ENCODE data around the gene AUNIP. TPM values are rescaled to one million over a fixed set of nuclear protein-coding genes. Genes with fewer than 3 reads are reported as not detected.

The AUNIP gene
- total and polyA plus RNA-seq, 2 of the 8 experiments (the other 6 are each of a cell fraction or from before 2014, with no cell fraction given) = 18.6 to 23.2 TPM

- CTCF ChIA-PET (ENCODE audit: partially characterized antibody) = interaction anchor here (0.7 to 2.6 kb wide), 6 partner anchors 15 to 33 kb away, joined by 3 to 13 read pairs (median 3); no protein-coding TSS in a partner anchor
- no peak overlapping the region for H4K91ac ChIP-seq (replicated peaks; ENCODE audit: insufficient read length, low read length)
- no peak overlapping the region for H3K9ac ChIP-seq (replicated peaks in 1 of 4; ENCODE audit: extremely low read depth in 1 of 4, low read depth in 3 of 4, low read length in 3 of 4)
- H3K23me2 ChIP-seq (ENCODE audit: low read depth, low read length) = peaks cover 11% of the 10 kb centered on the region
- peaks cover 0 to 8% (median 1%) of the 10 kb centered on the region in 4 experiments; a peak in 3 of 8 replicates for H3K36me3 ChIP-seq (ENCODE audit: control insufficient read depth in 2 of 4, insufficient read depth in 4 of 4, low read length in 3 of 4)
- H2BK5ac ChIP-seq (ENCODE audit: low read depth, low read length) = no peak overlapping the region
- no peaks in the 10 kb centered on the region for H3K9me3 ChIP-seq (ENCODE audit: insufficient read depth in 2 of 2, low read depth in 1 of 2, low read length in 1 of 2)
- H3K4me2 ChIP-seq (ENCODE audit: insufficient read depth in 1 of 2, low read depth in 2 of 2, low read length in 2 of 2) = no peak overlapping the region
- H3K4me1 ChIP-seq (replicated peaks in 1 of 4; ENCODE audit: control insufficient read depth in 3 of 4, insufficient read depth in 4 of 4, low read length in 3 of 4) = peaks cover 3 to 12% (median 7%) of the 10 kb centered on the region in 4 experiments
- no peak for FAIRE-seq
- no peak overlapping the region for H3K23ac ChIP-seq (ENCODE audit: insufficient read length)
- no peak overlapping the region for H4K5ac ChIP-seq (ENCODE audit: insufficient read length, low read depth, low read length)
- no peak overlapping the region for H2AFZ ChIP-seq (ENCODE audit: low read length)
- H3K56ac ChIP-seq (replicated peaks; ENCODE audit: insufficient read length, low read depth, low read length) = no peak overlapping the region
- H3K4me3 ChIP-seq (ENCODE audit: extremely low read depth in 1 of 4, insufficient read depth in 2 of 4, low read depth in 3 of 4, low read length in 4 of 4) = no peak overlapping the region
- H2BK20ac ChIP-seq (ENCODE audit: low read length) = no peak overlapping the region
- peaks cover 0 to 1% of the 10 kb centered on the region in 2 experiments; a peak in 2 of 4 replicates for H3K79me2 ChIP-seq (ENCODE audit: control insufficient read depth in 1 of 2, insufficient read depth in 2 of 2, low read length in 2 of 2)
- peaks cover 0 to 1% of the 10 kb centered on the region in 2 experiments for H4K20me1 ChIP-seq (replicated peaks in 1 of 2; ENCODE audit: control insufficient read depth in 1 of 2, insufficient read depth in 2 of 2, low read length in 2 of 2)
- no peak overlapping the region for H2BK120ac ChIP-seq (replicated peaks; ENCODE audit: low read depth, low read length)
- H2AK5ac ChIP-seq (ENCODE audit: low read depth, low read length) = no peak overlapping the region
- no peak for DNase-seq (ENCODE audit: low read depth in 1 of 2, low spot score in 2 of 2)
- H3K18ac ChIP-seq (ENCODE audit: extremely low read depth, low read length) = no peak overlapping the region
- H3K27ac ChIP-seq (ENCODE audit: low read depth, low read length) = no peak overlapping the region
- no peak overlapping the region; the same call in 1 of the 2 replicates for H4K8ac ChIP-seq (ENCODE audit: extremely low read depth, insufficient read depth, low read length)
- TF ChIP-seq, protein P1, sequence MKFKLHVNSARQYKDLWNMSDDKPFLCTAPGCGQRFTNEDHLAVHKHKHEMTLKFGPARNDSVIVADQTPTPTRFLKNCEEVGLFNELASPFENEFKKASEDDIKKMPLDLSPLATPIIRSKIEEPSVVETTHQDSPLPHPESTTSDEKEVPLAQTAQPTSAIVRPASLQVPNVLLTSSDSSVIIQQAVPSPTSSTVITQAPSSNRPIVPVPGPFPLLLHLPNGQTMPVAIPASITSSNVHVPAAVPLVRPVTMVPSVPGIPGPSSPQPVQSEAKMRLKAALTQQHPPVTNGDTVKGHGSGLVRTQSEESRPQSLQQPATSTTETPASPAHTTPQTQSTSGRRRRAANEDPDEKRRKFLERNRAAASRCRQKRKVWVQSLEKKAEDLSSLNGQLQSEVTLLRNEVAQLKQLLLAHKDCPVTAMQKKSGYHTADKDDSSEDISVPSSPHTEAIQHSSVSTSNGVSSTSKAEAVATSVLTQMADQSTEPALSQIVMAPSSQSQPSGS (IDR thresholded peaks at IDR 0.05; ENCODE audit: low read length) = no peak
- TF ChIP-seq RAD21 (IDR thresholded peaks at IDR 0.05 in 1 of 2, conservative IDR thresholded peaks at IDR 0.05 in 1 of 2; ENCODE audit: low read depth in 2 of 2, low read length in 2 of 2) (peak in 1 of 2 experiments; percentile 9; a peak in 1 of 4 replicates), CHD2 (IDR thresholded peaks at IDR 0.05; ENCODE audit: low read length) (no peak), CTCF (IDR thresholded peaks at IDR 0.05; ENCODE audit: control extremely low read depth in 1 of 3, insufficient read depth in 1 of 3, low read depth in 1 of 3, low read length in 3 of 3) (peak; percentile 2 to 29 (median 26); a peak in 2 of 4 replicates)
- POLR2A ChIA-PET (ENCODE audit: partially characterized antibody) = interaction anchor here (1.1 to 1.6 kb wide), 4 partner anchors 12 to 35 kb away, joined by 3 to 5 read pairs (median 4); partner anchors contain the start of gene PAQR7
- no peak overlapping the region for H3K14ac ChIP-seq (ENCODE audit: insufficient read length)
- H3K79me1 ChIP-seq (ENCODE audit: low read depth, low read length) = no peaks in the 10 kb centered on the region; the same call in 1 of the 2 replicates
- WGBS, 2 experiments (ENCODE audit: extremely low coverage in 1 of 2, insufficient coverage in 1 of 2, insufficient read length in 1 of 2, insufficient replicate concordance in 2 of 2, low coverage in 1 of 2, low lambda C conversion rate in 2 of 2, missing lambda C conversion rate in 1 of 2) = 92% methylated on average over 25 of the region's 25 CpGs; no CpG with 5 or more reads in 1 of the 2 experiments
- no peaks in the 10 kb centered on the region for H3K27me3 ChIP-seq (replicated peaks in 1 of 4; ENCODE audit: control insufficient read depth in 3 of 4, extremely low read depth in 1 of 4, insufficient read depth in 3 of 4, low read length in 3 of 4)
- no peak overlapping the region for H3K4ac ChIP-seq (replicated peaks; ENCODE audit: insufficient read length, low read depth, low read length)
- no peak overlapping the region for H2BK15ac ChIP-seq (ENCODE audit: low read length)
- no peak overlapping the region for H2BK12ac ChIP-seq (ENCODE audit: low read depth, low read length)
These were observed 4.4 kb upstream of the AUNIP start for GRCh38 chr1:25863486-25864262.

Measured in H1 (cell line).